PC-3 (cell line): Measurements from ENCODE around the gene MAST4.

Experiments used
- EZH2 ChIP-seq: fragments of 300-600 bp; sonication (generic); IDR thresholded peaks from one replicate; pipeline ENCODE4 v1.6.1; 2017; ENCODE audit warnings: antibody characterized with exemption, mild to moderate bottlenecking, low read length; ENCODE audit not compliant: unreplicated experiment
- EZH2phosphoT487 ChIP-seq: fragments of 300-600 bp; sonication (generic); IDR thresholded peaks from 2 replicates; pipeline ENCODE4 v1.6.1; 2018; ENCODE audit warnings: mild to moderate bottlenecking, antibody characterized with exemption, low read length, borderline replicate concordance
- TF ChIP-seq, protein P1 (sequence below): fragments of 300-600 bp; sonication (generic); conservative IDR thresholded peaks from 2 replicates; pipeline ENCODE4 v1.5.1; 2017; ENCODE audit warnings: antibody characterized with exemption, low read depth, mild to moderate bottlenecking, low read length

DNA sequence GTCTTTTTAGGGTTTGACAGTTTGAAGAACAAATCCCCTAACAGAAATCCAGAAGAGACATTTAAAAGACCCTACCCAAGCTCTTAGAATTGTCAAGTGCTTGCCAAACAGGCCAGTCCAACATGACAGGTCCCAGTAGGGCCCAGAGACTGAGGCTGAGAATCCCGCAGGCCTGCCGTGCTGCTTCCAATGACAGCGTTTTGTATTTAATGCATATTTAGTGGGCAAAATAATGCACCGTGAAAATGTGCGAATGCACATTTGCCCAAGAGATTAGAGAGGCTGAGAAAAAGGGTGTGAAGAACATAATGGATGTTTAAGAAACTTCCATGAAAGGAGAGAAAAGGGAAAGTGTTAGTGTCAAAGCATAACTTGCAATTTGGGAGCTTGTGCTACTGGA, 542.8 kb downstream of the MAST4 start:
- TF ChIP-seq EZH2 (no peak), EZH2phosphoT487 (no peak)
- TF ChIP-seq, protein P1, sequence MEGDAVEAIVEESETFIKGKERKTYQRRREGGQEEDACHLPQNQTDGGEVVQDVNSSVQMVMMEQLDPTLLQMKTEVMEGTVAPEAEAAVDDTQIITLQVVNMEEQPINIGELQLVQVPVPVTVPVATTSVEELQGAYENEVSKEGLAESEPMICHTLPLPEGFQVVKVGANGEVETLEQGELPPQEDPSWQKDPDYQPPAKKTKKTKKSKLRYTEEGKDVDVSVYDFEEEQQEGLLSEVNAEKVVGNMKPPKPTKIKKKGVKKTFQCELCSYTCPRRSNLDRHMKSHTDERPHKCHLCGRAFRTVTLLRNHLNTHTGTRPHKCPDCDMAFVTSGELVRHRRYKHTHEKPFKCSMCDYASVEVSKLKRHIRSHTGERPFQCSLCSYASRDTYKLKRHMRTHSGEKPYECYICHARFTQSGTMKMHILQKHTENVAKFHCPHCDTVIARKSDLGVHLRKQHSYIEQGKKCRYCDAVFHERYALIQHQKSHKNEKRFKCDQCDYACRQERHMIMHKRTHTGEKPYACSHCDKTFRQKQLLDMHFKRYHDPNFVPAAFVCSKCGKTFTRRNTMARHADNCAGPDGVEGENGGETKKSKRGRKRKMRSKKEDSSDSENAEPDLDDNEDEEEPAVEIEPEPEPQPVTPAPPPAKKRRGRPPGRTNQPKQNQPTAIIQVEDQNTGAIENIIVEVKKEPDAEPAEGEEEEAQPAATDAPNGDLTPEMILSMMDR, result no peak
